GM12878 (cell line): ENCODE results near the gene ERP29. TPM values are rescaled to one million over a fixed set of nuclear protein-coding genes. Genes with fewer than 3 reads are reported as not detected.

Experiments used
- ATAC-seq: fragments of 200-7000 bp; cut with Tn5 transposase; 3 replicates; pipeline ENCODE4 v1.9.1; 2020; ENCODE audit warnings: mild to moderate bottlenecking, moderate library complexity
- BruUV-seq: library from RNA; stranded (reverse); fragments of 400-500 nt; replicated peaks from 2 replicates; lab custom pipeline; 2021; lab: Mats Ljungman, UMichigan
- CTCF ChIA-PET: fragments of 300-600 bp; sonication (Branson Sonifier 250); formaldehyde crosslinking; extraction: SDS; loops from one replicate; lab custom pipeline; 2021; ENCODE audit warnings: inconsistent platforms; lab: Yijun Ruan, JAX
- POLR2A ChIA-PET: fragments of 350-600 bp; formaldehyde crosslinking; extraction: SDS; loops from one replicate; lab custom pipeline; 2021; ENCODE audit warnings: inconsistent platforms; lab: Charles Lee
- RAD21 ChIA-PET: fragments of 300-600 bp; sonication (Branson Sonifier 250); formaldehyde crosslinking; loops from one replicate; lab custom pipeline; 2023; ENCODE audit warnings: antibody characterized with exemption; ENCODE audit not compliant: unreplicated experiment; lab: Charles Lee
- SMC1A ChIA-PET: fragments of 300-600 bp; sonication (Branson Sonifier 250); formaldehyde crosslinking; loops from one replicate; lab custom pipeline; 2023; ENCODE audit not compliant: unreplicated experiment, uncharacterized antibody; lab: Charles Lee
- DNase-seq: peaks from one replicate; pipeline ENCODE4 v3.0.0-alpha.2; 2011; ENCODE audit warnings: low read depth, low spot score
- FAIRE-seq: peaks from 3 replicates; lab custom pipeline; 2011; peaks lifted over from hg19 to GRCh38; lab: Jason Lieb, UNC
- H2AFZ ChIP-seq: 2 replicates; pipeline ENCODE4 v1.6.0; 2011; ENCODE audit warnings: low read depth, low read length, control low read depth; ENCODE audit not compliant: control insufficient read depth
- H3K27ac ChIP-seq: 2 replicates; pipeline ENCODE4 v1.5.1; 2011; ENCODE audit warnings: control low read depth; ENCODE audit not compliant: control insufficient read depth, insufficient read depth
- H3K27me3 ChIP-seq, 2 experiments: replicated peaks in 1 of 2; 2 replicates each; pipeline versions ENCODE4 v1.6.0 to v1.6.1; 2011; ENCODE audit warnings: low read length in 1 of 2; ENCODE audit not compliant: control insufficient read depth in 2 of 2, insufficient read depth in 2 of 2
- H3K36me3 ChIP-seq, 2 experiments: 2 replicates each; pipeline ENCODE4 v1.5.1; 2011; ENCODE audit warnings: low read length in 1 of 2; ENCODE audit not compliant: control insufficient read depth in 2 of 2, insufficient read depth in 2 of 2
- H3K4me1 ChIP-seq: 2 replicates; pipeline ENCODE4 v1.6.1; 2011; ENCODE audit warnings: mild to moderate bottlenecking, low read length, moderate library complexity, mixed read lengths; ENCODE audit not compliant: control insufficient read depth, insufficient read depth
- H3K4me2 ChIP-seq: 2 replicates; pipeline ENCODE4 v1.6.0; 2011; ENCODE audit warnings: control low read depth; ENCODE audit not compliant: control insufficient read depth, insufficient read depth
- H3K4me3 ChIP-seq: fragments of 200-600 bp; sonication (generic); 2 replicates; pipeline ENCODE4 v1.5.1; 2016
- H3K79me2 ChIP-seq: 2 replicates; pipeline ENCODE4 v1.6.0; 2011; ENCODE audit warnings: low read length; ENCODE audit not compliant: control insufficient read depth, insufficient read depth
- H3K9ac ChIP-seq: 2 replicates; pipeline ENCODE4 v1.8.0; 2011; ENCODE audit warnings: low read length, control low read depth, mixed read lengths; ENCODE audit not compliant: control insufficient read depth, insufficient read depth
- H3K9me3 ChIP-seq: replicated peaks from 3 replicates; pipeline ENCODE4 v1.5.1; 2011; ENCODE audit warnings: mild to moderate bottlenecking, low read length; ENCODE audit not compliant: control insufficient read depth, insufficient read depth
- H4K20me1 ChIP-seq: 2 replicates; pipeline ENCODE4 v1.6.0; 2011; ENCODE audit not compliant: control insufficient read depth, insufficient read depth
- TBL1XR1 ChIP-seq: IDR thresholded peaks from 2 replicates; pipeline ENCODE4 v1.6.1; 2012; ENCODE audit warnings: low read depth, low read length, improper control_type of control experiment
- WRNIP1 ChIP-seq: IDR thresholded peaks from 2 replicates; pipeline ENCODE4 v1.6.1; 2011; ENCODE audit warnings: low read depth, low read length, improper control_type of control experiment, borderline replicate concordance
- YY1 ChIP-seq: IDR thresholded peaks from 2 replicates; pipeline ENCODE4 v1.6.1; 2011; ENCODE audit warnings: low read depth, mild to moderate bottlenecking, low read length
- WGBS: methylation state at CpG from one replicate; pipeline ENCODE4 v1.1.6; 2016; ENCODE audit warnings: low lambda C conversion rate; ENCODE audit not compliant: insufficient replicate concordance, insufficient coverage; ENCODE audit errors: missing lambda C conversion rate; 5-methylcytosine and 5-hydroxymethylcytosine counted together
- in situ Hi-C: fragments of 300-500 bp; cut with MboI; formaldehyde crosslinking; loops from 9 replicates; pipeline ENCODE4 v1.14.3; 2018; ENCODE audit warnings: mixed read lengths
- intact Hi-C: fragments of 100-400 bp; cut with micrococcal nuclease; formaldehyde crosslinking; loops from one replicate; pipeline ENCODE4 v1.14.2; 2022; ENCODE audit not compliant: unreplicated experiment
- polyA plus RNA-seq, 11 experiments: library from polyadenylated mRNA; depleted of rRNA in 4 of 11; unstranded in 6 of 11; stranded (reverse) in 5 of 11; fragments of >200 nt; fragmentation: Nextera tagmentation in 4 of 11; fragmentation: Illumina TruSeq in 1 of 11; extraction: Ambion mirVana in 4 of 11; extraction: Trizol in 1 of 11; gene quantifications; 1 replicate in 1 of 11; 2 replicates in 10 of 11; pipeline versions ENCODE4 v1.2.1 to v1.2.3, GENCODE V29; 2011 to 2016; ENCODE audit warnings: inconsistent platforms in 2 of 11, missing spikeins in 2 of 11, low read depth in 1 of 11
- total RNA-seq, 4 experiments: library from RNA; depleted of rRNA in 3 of 4; stranded (reverse); fragments of >200 nt in 3 of 4; fragmentation: Illumina TruSeq in 1 of 4; extraction: Trizol in 1 of 4; gene quantifications; 2 replicates each; pipeline versions ENCODE4 v1.2.1 to v1.2.3, GENCODE V29; 2013 to 2021

Gene ERP29
- total and polyA plus RNA-seq, 10 of the 15 experiments (the other 5 are each of a cell fraction or from before 2014, with no cell fraction given) = 46.7 to 146 (median 107) TPM

DNA sequence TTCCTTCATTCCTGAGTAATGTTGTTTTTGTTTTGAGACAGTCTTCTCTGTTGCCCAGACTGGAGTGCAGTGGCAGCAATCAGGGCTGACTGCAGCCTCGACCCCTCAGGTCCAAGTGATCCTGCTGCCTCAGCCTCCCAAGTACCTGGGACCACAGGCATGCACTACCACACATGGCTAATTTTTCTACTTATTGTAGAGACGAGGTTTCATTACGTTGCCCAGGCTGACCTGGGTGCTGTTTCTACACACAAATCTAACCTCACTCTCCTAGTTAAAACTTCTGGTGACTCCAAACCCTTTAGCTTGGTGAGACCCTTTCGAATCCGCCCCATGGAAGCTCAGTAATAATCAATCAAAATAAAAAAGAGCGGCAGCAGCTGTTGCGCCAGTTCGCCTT, 1.5 kb upstream of the ERP29 start:
- no peak for FAIRE-seq
- H3K9me3 ChIP-seq = peaks cover 2% of the 10 kb centered on the region; the same call in 2 of the 3 replicates
- in situ Hi-C loops (loop anchor here (5.0 kb wide), 1 partner anchor 64 kb away; no protein-coding TSS in a partner anchor), intact Hi-C loops (loop anchor here (5.0 to 10.0 kb wide), 3 partner anchors 64 to 373 kb away; partner anchors contain the start of genes HECTD4 and TRAFD1)
- no peaks in the 10 kb centered on the region for H4K20me1 ChIP-seq
- ChIA-PET POLR2A (interaction anchor here (0.5 to 2.8 kb wide), 6 partner anchors 11 to 98 kb away, joined by 3 to 16 read pairs (median 6); partner anchors contain the start of gene NAA25), RAD21 (interaction anchor here (0.5 to 4.0 kb wide), 5 partner anchors 13 to 75 kb away, joined by 4 to 61 read pairs (median 14); no protein-coding TSS in a partner anchor), SMC1A (interaction anchor here (0.5 to 5.4 kb wide), 5 partner anchors 9 to 67 kb away, joined by 3 to 51 read pairs (median 6); no protein-coding TSS in a partner anchor), CTCF (interaction anchor here (1.0 to 5.4 kb wide), 5 partner anchors 14 to 116 kb away, joined by 3 to 40 read pairs (median 14); no protein-coding TSS in a partner anchor)
- H3K4me2 ChIP-seq = peak overlapping the region; percentile 78
- H3K27ac ChIP-seq = peak overlapping the region; percentile 93
- H2AFZ ChIP-seq = no peak overlapping the region
- BruUV-seq = no TSS peak
- TF ChIP-seq WRNIP1 (0 out of 2 replicates have a peak, but pooled peaks have one; percentile 80), YY1 (no peak), TBL1XR1 (no peak)
- no peaks in the 10 kb centered on the region for H3K27me3 ChIP-seq
- peaks cover 0 to 7% of the 10 kb centered on the region in 2 experiments; a peak in 2 of 4 replicates for H3K36me3 ChIP-seq
- 46% methylated on average over 8 of the region's 8 CpGs for WGBS
- peaks cover 19% of the 10 kb centered on the region for H3K4me1 ChIP-seq
- peak overlapping the region; percentile 84 for H3K4me3 ChIP-seq
- H3K79me2 ChIP-seq = peaks cover 50% of the 10 kb centered on the region
- H3K9ac ChIP-seq = peak overlapping the region; percentile 89
- no peak for ATAC-seq
- DNase-seq = no peak
